WTC11 (cell line): ENCODE results near the gene WDR31. TPM values are rescaled to one million over a fixed set of nuclear protein-coding genes. Genes with fewer than 3 reads are reported as not detected.

Experiments used
- ATAC-seq: fragments of 200-7000 bp; cut with Tn5 transposase; 2 replicates; pipeline ENCODE4 v1.10.0; 2021; ENCODE audit warnings: mild to moderate bottlenecking, moderate library complexity
- CTCF ChIA-PET: fragments of 300-600 bp; sonication (Branson Sonifier 250); formaldehyde crosslinking; loops from one replicate; lab custom pipeline; 2021; ENCODE audit warnings: antibody characterized with exemption; lab: Charles Lee
- POLR2A ChIA-PET: fragments of 350-600 bp; sonication (Branson Sonifier 250); formaldehyde crosslinking; loops from one replicate; lab custom pipeline; 2021; ENCODE audit warnings: antibody characterized with exemption; lab: Charles Lee
- DNase-seq: peaks from one replicate; pipeline ENCODE4 v3.0.0; 2021; ENCODE audit warnings: low spot score
- H3K27ac Mint-ChIP-seq: 2 replicates; pipeline ENCODE4 v1.8.0; 2021; ENCODE audit warnings: mixed read lengths
- H3K27me3 Mint-ChIP-seq: 2 replicates; pipeline ENCODE4 v1.8.0; 2021; ENCODE audit warnings: low read depth, mild to moderate bottlenecking, moderate library complexity, mixed read lengths
- H3K36me3 Mint-ChIP-seq: 2 replicates; pipeline ENCODE4 v1.8.0; 2021; ENCODE audit warnings: mixed read lengths
- H3K4me1 Mint-ChIP-seq: 2 replicates; pipeline ENCODE4 v1.8.0; 2022; ENCODE audit warnings: mixed read lengths
- H3K4me3 Mint-ChIP-seq: 2 replicates; pipeline ENCODE4 v1.8.0; 2021; ENCODE audit warnings: mild to moderate bottlenecking, moderate library complexity, mixed read lengths
- H3K9me3 Mint-ChIP-seq: 2 replicates; pipeline ENCODE4 v1.8.0; 2021; ENCODE audit warnings: mixed read lengths
- ARID4B ChIP-seq: sonication (generic); formaldehyde crosslinking; IDR thresholded peaks from 2 replicates; pipeline ENCODE4 v1.8.0; 2023; ENCODE audit warnings: missing genetic modification reagents, mild to moderate bottlenecking, borderline replicate concordance
- ATF2 ChIP-seq: sonication (generic); formaldehyde crosslinking; IDR thresholded peaks from 2 replicates; pipeline ENCODE4 v1.8.1; 2022; ENCODE audit warnings: low read depth, missing genetic modification reagents, borderline replicate concordance
- ATF6 ChIP-seq: sonication (generic); formaldehyde crosslinking; IDR thresholded peaks from 2 replicates; pipeline ENCODE4 v1.8.1; 2023; ENCODE audit warnings: mild to moderate bottlenecking, missing genetic modification reagents
- CBFB ChIP-seq: sonication (generic); formaldehyde crosslinking; IDR thresholded peaks from 2 replicates; pipeline ENCODE4 v1.8.1; 2022; ENCODE audit warnings: mild to moderate bottlenecking, low read depth, missing genetic modification reagents
- CREM ChIP-seq: sonication (generic); formaldehyde crosslinking; IDR thresholded peaks from 2 replicates; pipeline ENCODE4 v1.8.1; 2022; ENCODE audit warnings: mild to moderate bottlenecking, missing genetic modification reagents, moderate library complexity
- E2F1 ChIP-seq: sonication (generic); formaldehyde crosslinking; IDR thresholded peaks from 2 replicates; pipeline ENCODE4 v1.8.0; 2022; ENCODE audit warnings: mild to moderate bottlenecking, missing genetic modification reagents
- EMX1 ChIP-seq: fragments of 250-450 bp; sonication (Bioruptor Pico); IDR thresholded peaks from 2 replicates; pipeline ENCODE4 v1.8.0; 2021; ENCODE audit warnings: mild to moderate bottlenecking
- ERG ChIP-seq: fragments of 250-450 bp; sonication (Bioruptor Pico); IDR thresholded peaks from 2 replicates; pipeline ENCODE4 v1.8.0; 2021; ENCODE audit warnings: mild to moderate bottlenecking
- MLX ChIP-seq: sonication (generic); formaldehyde crosslinking; IDR thresholded peaks from 2 replicates; pipeline ENCODE4 v1.8.1; 2023; ENCODE audit warnings: mild to moderate bottlenecking, missing genetic modification reagents, moderate library complexity
- NFE2L1 ChIP-seq: sonication (generic); formaldehyde crosslinking; IDR thresholded peaks from 2 replicates; pipeline ENCODE4 v1.8.1; 2023; ENCODE audit warnings: missing genetic modification reagents
- NR3C1 ChIP-seq: sonication (generic); formaldehyde crosslinking; conservative IDR thresholded peaks from 2 replicates; pipeline ENCODE4 v1.8.1; 2023; ENCODE audit warnings: low read depth, mild to moderate bottlenecking, missing genetic modification reagents
- PRDM15 ChIP-seq: sonication (generic); formaldehyde crosslinking; IDR thresholded peaks from 2 replicates; pipeline ENCODE4 v1.8.0; 2022; ENCODE audit warnings: missing genetic modification reagents
- PREB ChIP-seq: sonication (generic); formaldehyde crosslinking; IDR thresholded peaks from 2 replicates; pipeline ENCODE4 v1.8.1; 2022; ENCODE audit warnings: mild to moderate bottlenecking, missing genetic modification reagents, moderate library complexity, borderline replicate concordance
- SMAD3 ChIP-seq: sonication (generic); formaldehyde crosslinking; IDR thresholded peaks from 2 replicates; pipeline ENCODE4 v1.8.0; 2022; ENCODE audit warnings: missing genetic modification reagents, mild to moderate bottlenecking, borderline replicate concordance
- SMAD4 ChIP-seq: sonication (generic); formaldehyde crosslinking; IDR thresholded peaks from 2 replicates; pipeline ENCODE4 v1.8.0; 2022; ENCODE audit warnings: mild to moderate bottlenecking, missing genetic modification reagents
- TP53 ChIP-seq: sonication (generic); formaldehyde crosslinking; IDR thresholded peaks from 2 replicates; pipeline ENCODE4 v1.8.1; 2023; ENCODE audit warnings: mild to moderate bottlenecking, missing genetic modification reagents
- USF2 ChIP-seq: sonication (generic); formaldehyde crosslinking; IDR thresholded peaks from 2 replicates; pipeline ENCODE4 v1.8.1; 2023; ENCODE audit warnings: mild to moderate bottlenecking, missing genetic modification reagents, moderate library complexity
- ZNF219 ChIP-seq: sonication (generic); formaldehyde crosslinking; IDR thresholded peaks from 2 replicates; pipeline ENCODE4 v1.8.0; 2023; ENCODE audit warnings: missing genetic modification reagents, mild to moderate bottlenecking, borderline replicate concordance
- ZNF263 ChIP-seq: sonication (generic); formaldehyde crosslinking; IDR thresholded peaks from 2 replicates; pipeline ENCODE4 v1.8.1; 2022; ENCODE audit warnings: low read depth, mild to moderate bottlenecking, moderate library complexity, missing genetic modification reagents
- ZNF423 ChIP-seq: fragments of 250-450 bp; sonication (Bioruptor Pico); IDR thresholded peaks from 2 replicates; pipeline ENCODE4 v2.1.2; 2022; ENCODE audit warnings: mild to moderate bottlenecking, moderate library complexity
- total RNA-seq: library from RNA; stranded (reverse); gene quantifications from 3 replicates; pipeline ENCODE4 v1.2.3, GENCODE V29; 2021

WDR31 gene
- total RNA-seq, 1 experiment from 2014 or later, result 0.37 TPM

- DNase-seq (no peak), ATAC-seq (no peak)
- ChIA-PET CTCF (interaction anchor here (0.7 kb wide), 1 partner anchor 28 kb away, joined by 3 read pairs; the partner anchor contains the start of gene ALAD), POLR2A (no interaction called here)
- no peak overlapping the region for H3K27ac Mint-ChIP-seq
- no peak overlapping the region for H3K4me3 Mint-ChIP-seq
- no peaks in the 10 kb centered on the region for H3K27me3 Mint-ChIP-seq
- no peak for TF ChIP-seq SMAD4 (CRISPR knock-in tag)
- no peak for TF ChIP-seq ZNF263 (CRISPR knock-in tag)
- no peak for TF ChIP-seq SMAD3 (CRISPR knock-in tag)
- TF ChIP-seq NR3C1 (CRISPR knock-in tag), result no peak
- TF ChIP-seq CBFB (CRISPR knock-in tag), result no peak
- no peak for TF ChIP-seq PRDM15 (CRISPR knock-in tag)
- no peak for TF ChIP-seq NFE2L1 (CRISPR knock-in tag)
- TF ChIP-seq ZNF219 (CRISPR knock-in tag), result no peak
- TF ChIP-seq ZNF423 (CRISPR knock-in tag), result no peak
- TF ChIP-seq E2F1 (CRISPR knock-in tag), result no peak
- no peak for TF ChIP-seq USF2 (CRISPR knock-in tag)
- TF ChIP-seq PREB, result no peak
- no peak for TF ChIP-seq ATF6 (CRISPR knock-in tag)
- no peak for TF ChIP-seq EMX1 (CRISPR knock-in tag)
- no peak for TF ChIP-seq MLX (CRISPR knock-in tag)
- TF ChIP-seq ERG, result no peak
- TF ChIP-seq ATF2 (CRISPR knock-in tag), result no peak
- no peak for TF ChIP-seq TP53
- TF ChIP-seq ARID4B (CRISPR knock-in tag), result no peak
- no peak for TF ChIP-seq CREM (CRISPR knock-in tag)
- peaks cover 4% of the 10 kb centered on the region for H3K4me1 Mint-ChIP-seq
- H3K9me3 Mint-ChIP-seq, result no peaks in the 10 kb centered on the region
- peaks cover 11% of the 10 kb centered on the region for H3K36me3 Mint-ChIP-seq
Measured at GRCh38 chr9:113373256-113373655, 33.2 kb upstream of the WDR31 start.
